HG03025 (cell line): Measurements from ENCODE around the gene TOMM6.
A peak's percentile ranks its signal among the peaks of the same experiment; 100 is the strongest.

ENCODE experiments used
- ATAC-seq: cut with Tn5 transposase; IDR thresholded peaks from one replicate; pipeline ENCODE4 v1.9.1; 2021; ENCODE audit warnings: mild to moderate bottlenecking, moderate library complexity; ENCODE audit not compliant: unreplicated experiment, low FRiP score

Gene TOMM6

DNA sequence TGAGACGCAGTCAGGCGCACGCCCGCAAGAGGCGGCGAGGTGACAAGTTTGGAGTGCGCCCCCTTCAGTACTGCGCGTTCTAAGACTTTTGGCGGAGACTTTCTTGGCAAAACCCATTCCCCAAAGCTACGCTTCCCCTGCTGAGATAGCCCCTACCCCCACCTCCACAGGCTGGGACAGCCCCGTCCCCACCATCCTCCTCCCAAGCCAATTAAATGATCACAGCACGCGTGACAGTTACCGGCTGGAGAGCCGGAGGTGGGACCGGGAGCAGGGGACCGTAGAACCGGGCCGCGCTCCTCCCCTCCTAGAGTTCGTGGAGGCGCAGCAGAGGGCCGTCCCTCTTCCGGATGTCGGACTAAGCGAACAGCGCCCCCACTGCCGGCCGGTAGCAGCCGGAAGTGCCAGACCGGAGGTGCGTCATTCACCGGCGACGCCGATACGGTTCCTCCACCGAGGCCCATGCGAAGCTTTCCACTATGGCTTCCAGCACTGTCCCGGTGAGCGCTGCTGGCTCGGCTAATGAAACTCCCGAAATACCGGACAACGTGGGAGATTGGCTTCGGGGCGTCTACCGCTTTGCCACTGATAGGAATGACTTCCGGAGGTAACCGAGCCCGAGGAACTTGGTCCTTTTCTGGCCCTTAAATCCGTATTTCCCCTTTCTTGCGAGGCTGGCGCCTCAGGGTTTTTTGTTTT, at the start of gene TOMM6:
TSS of gene TOMM6 (plus strand) at position 476 of the 699 bp plus-strand sequence. CDS start at position 480, 4 bp downstream.
- ATAC-seq, result peak; percentile 79

GRCh38 chr6:41739041-41739440, 48.5 kb upstream of the TOMM6 start:
- no peak for ATAC-seq

DNA sequence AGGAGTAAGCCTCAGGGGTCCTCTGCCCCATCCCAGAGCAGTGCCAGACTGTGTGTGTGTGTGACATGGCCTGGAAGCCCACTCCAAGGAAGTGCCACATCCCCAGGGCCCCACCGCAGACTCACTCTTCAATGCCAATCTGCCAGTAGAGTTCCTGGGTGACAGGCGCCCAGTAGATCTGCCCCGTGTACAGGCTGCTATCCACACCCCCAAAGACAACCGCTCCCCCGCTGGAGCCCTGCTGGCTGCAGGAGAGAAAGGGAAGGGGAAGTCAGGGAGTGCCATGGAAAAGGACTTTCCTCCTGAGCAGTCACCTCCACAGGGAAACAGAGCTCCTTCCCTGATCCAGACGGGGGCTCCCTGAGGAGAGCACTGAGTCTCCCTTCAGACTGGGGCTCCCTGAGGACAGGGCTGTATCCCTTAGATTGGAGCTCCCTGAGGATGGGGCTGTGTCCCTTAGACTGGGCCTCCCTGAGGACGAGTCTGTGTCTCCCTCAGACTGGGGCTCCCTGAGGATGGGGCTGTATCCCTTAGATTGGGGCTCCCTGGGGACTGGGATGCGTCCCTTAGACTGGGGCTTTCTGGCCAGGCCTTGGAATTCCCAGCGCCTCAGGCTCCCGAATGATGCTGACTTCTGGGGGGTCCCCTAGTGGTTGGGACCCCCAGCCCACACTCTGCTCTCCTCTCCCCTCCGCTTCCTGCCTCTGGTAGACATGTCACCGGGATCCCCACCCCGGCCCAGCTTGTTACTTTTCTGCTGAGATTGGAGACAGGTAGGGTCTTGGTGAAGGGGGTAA, 46.9 kb upstream of the TOMM6 start:
- ATAC-seq, result no peak

- ATAC-seq, result no peak
These were observed 45.6 kb upstream of the TOMM6 start for GRCh38 chr6:41741625-41742490.

DNA sequence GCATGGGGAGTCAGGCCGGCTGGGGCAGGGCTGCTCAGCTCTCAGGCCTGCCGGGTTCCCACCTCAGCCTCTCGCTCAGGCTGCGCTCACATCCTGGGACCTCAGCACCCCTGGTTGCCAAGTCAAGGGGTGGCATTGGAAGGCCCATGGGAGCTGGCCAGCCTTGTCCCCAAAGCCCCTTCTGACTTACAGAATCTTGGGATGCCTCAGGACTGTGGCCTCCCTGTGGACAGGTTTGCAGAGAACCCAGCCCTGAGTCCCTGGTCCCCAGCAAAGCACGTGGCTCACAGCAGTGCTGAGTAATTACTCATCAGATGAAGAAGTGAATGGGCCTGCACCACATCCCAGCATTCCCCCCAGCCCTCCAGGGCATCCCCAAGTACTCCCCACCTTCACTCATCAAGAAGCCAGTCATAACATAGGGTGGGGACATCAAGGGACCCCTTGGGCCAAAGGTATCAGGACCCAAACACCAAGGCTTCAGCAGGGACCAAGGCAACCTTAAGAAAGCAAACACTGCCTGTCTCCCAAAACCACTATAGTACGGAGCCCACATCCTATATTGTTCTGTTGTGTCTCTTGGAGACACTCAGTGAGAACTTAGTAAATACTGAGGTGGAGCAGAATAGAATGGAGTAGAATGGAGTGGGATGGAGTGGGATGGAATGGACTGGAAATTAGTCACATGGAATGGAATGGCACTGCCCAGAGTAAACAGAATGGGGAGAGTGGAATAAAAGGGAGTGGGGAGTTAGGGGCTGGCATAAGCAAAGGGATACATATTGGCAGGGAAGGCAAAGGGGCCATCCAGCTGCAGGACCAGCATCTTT, 43.9 kb upstream of the TOMM6 start:
- ATAC-seq, result no peak

GRCh38 chr6:41744236-41744787, 43.2 kb upstream of the TOMM6 start:
- no peak for ATAC-seq

DNA sequence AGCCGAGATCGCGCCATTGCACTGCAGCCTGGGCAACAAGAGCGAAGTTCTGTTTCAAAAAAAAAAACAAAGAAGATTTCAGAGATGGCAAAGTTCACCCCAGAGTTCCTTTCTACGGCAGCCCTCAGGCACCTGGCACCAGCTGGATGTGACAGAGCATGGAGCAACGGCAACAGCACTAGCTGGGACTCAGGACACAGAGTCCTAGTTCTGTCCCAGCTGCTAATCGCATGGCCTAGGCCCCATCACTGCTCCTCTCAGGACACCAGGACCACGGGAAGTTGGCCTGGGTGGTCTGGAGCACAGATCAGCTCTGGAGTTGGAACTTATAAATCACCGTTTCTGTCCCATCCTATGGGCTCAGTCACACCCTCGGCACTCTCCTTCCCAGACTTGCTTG, 41.4 kb upstream of the TOMM6 start:
- no peak for ATAC-seq

- ATAC-seq, result no peak
These were observed 40.0 kb upstream of the TOMM6 start, which contains the start of gene PGC for GRCh38 chr6:41747256-41748101. Gene PGC (minus strand): TSS chr6:41747397. CDS start chr6:41747334, 63 bp downstream.

- ATAC-seq, result no peak
These were observed 39.4 kb upstream of the TOMM6 start for GRCh38 chr6:41748102-41748477.

- no peak for ATAC-seq
These were observed 39.0 kb upstream of the TOMM6 start for GRCh38 chr6:41748542-41748941.

DNA sequence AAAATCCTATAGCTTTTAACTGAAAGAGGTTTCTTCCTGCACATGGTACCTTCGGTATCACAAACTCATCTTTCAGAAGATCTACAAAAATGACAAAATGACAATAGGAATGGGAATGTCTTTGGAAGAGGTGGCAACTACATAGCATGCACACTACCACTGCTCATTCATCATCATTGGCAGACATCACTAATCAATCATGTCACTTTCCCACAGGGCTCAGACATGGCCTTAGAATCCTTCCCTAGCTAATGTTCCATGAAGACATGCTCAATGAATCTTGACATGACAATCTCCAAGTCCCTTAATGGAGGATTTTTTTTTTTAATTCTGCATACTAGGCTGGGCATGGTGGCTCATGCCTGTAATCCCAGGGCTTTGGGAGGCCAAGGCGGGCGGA, 37.1 kb upstream of the TOMM6 start:
- ATAC-seq, result no peak

DNA sequence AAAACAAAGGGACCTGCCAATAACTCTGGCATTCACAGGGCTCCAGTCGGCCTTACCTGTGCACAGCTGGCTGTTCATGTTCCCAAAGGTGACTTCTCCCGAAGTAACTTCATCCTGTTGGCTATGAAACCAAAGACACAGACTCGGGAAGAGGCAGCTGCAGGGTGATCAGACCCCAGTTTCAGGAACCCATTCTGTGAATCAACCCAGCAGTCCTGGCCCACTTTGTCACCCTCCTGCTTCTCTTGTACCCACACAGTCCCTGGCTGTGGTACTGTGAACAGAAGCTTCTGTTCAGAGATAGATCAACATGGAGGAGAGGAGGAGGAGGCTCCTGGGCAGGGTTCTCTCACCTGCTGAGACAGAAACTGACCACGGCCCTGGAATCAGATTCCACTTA, 31.6 kb upstream of the TOMM6 start:
- no peak for ATAC-seq

DNA sequence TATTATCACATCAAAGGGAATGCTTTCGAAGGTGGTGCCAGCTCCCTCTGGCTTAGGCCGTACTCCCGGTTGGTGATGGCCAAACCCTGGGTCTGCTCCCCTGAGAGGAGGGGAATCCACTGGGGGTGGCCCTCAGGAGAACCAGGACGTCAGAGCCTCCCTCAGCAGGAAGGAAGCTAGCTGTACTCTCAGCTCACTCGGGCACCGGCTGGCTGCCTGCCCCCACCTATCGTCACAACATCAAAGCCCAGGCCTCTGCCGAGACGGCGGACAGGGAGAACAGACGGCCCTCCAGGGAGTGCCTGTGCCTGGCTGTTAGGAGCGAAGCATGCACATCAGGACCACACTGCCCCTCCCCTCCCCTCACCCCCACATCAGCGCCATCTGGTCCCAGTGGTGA, 31.1 kb upstream of the TOMM6 start:
- ATAC-seq, result no peak

DNA sequence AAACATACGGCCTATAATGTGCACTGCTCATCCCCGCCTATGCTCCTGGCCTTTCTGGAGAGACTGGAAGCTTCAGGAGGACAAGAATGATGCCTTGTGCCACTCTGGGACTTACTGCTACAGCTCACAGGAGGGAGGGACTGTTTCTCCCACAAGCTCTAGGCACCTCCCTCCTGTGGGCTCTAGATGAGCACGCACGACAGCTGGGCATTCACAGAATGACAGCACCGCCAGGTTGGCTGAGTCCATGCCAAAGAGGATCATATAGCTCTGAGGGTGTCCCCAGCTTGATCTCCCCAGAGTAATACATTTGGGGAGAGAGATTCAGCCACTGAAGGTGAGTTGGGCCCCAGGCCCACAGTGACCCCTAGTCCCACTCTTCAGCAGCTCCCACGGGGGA, 30.2 kb upstream of the TOMM6 start:
- ATAC-seq, result no peak

- ATAC-seq, result no peak
These were observed 29.4 kb upstream of the TOMM6 start for GRCh38 chr6:41757931-41758640.

GRCh38 chr6:41758641-41759035, 28.9 kb upstream of the TOMM6 start:
- ATAC-seq, result no peak

GRCh38 chr6:41759106-41759904, 28.2 kb upstream of the TOMM6 start:
- ATAC-seq, result no peak
